Natural killer cell (primary cell): ENCODE measurements around the gene HTR7. TPM values are rescaled to one million over a fixed set of nuclear protein-coding genes. Genes with fewer than 3 reads are reported as not detected.

ENCODE experiments used
- ATAC-seq, 3 donors: fragments of 150-1000 bp in 2 of 3; fragments of 200-7000 bp in 1 of 3; cut with Tn5 transposase; 1 replicate in 1 of 3; 2 replicates in 2 of 3; pipeline ENCODE4 v1.10.0; 2021; ENCODE audit warnings: mild to moderate bottlenecking in 2 of 3, moderate library complexity in 2 of 3
- DNase-seq, 2 donors: peaks; one replicate each; pipeline versions ENCODE4 v3.0.0 to v3.0.0-alpha.2; 2013 to 2021; ENCODE audit warnings: mixed read lengths in 1 of 2
- H3K27ac ChIP-seq: one replicate; pipeline ENCODE4 v1.5.1; 2013; ENCODE audit warnings: mild to moderate bottlenecking, low read length
- H3K27me3 ChIP-seq: one replicate; pipeline ENCODE4 v1.6.1; 2013; ENCODE audit warnings: low read length; ENCODE audit not compliant: control insufficient read depth, insufficient read depth
- H3K36me3 ChIP-seq: one replicate; pipeline ENCODE4 v1.6.1; 2013; ENCODE audit warnings: low read length; ENCODE audit not compliant: control insufficient read depth, insufficient read depth
- H3K4me1 ChIP-seq: one replicate; pipeline ENCODE4 v1.6.1; 2013; ENCODE audit warnings: low read length; ENCODE audit not compliant: control insufficient read depth, insufficient read depth
- H3K4me3 ChIP-seq: one replicate; pipeline ENCODE4 v1.5.1; 2013; ENCODE audit warnings: low read length
- H3K9me3 ChIP-seq: one replicate; pipeline ENCODE4 v1.6.1; 2013; ENCODE audit warnings: low read length; ENCODE audit not compliant: control insufficient read depth, insufficient read depth
- H3K27ac Mint-ChIP-seq, 2 donors: one replicate each; pipeline ENCODE4 v1.8.0; 2022; ENCODE audit warnings: mild to moderate bottlenecking in 2 of 2, mixed read lengths in 2 of 2, moderate library complexity in 1 of 2
- H3K27me3 Mint-ChIP-seq, 2 donors: one replicate each; pipeline ENCODE4 v1.8.0; 2022; ENCODE audit warnings: low read depth in 2 of 2, mixed read lengths in 2 of 2
- H3K36me3 Mint-ChIP-seq: one replicate; pipeline ENCODE4 v1.8.0; 2022; ENCODE audit warnings: mixed read lengths
- H3K4me1 Mint-ChIP-seq, 2 donors: one replicate each; pipeline ENCODE4 v1.8.0; 2022; ENCODE audit warnings: mixed read lengths in 2 of 2
- H3K4me3 Mint-ChIP-seq: one replicate; pipeline ENCODE4 v1.8.0; 2022; ENCODE audit warnings: mild to moderate bottlenecking, moderate library complexity, mixed read lengths
- H3K9me3 Mint-ChIP-seq, 2 donors: one replicate each; pipeline ENCODE4 v1.8.0; 2022; ENCODE audit warnings: mixed read lengths in 2 of 2
- WGBS: methylation state at CpG from one replicate; pipeline ENCODE4 v1.1.7; 2013; ENCODE audit warnings: missing lambda C conversion rate; ENCODE audit not compliant: insufficient coverage; 5-methylcytosine and 5-hydroxymethylcytosine counted together
- intact Hi-C: fragments of 100-400 bp; cut with micrococcal nuclease; formaldehyde crosslinking; loops from one replicate; pipeline ENCODE4 v1.14.2; 2022
- total RNA-seq, 4 donors: library from RNA; stranded (reverse); fragments of 120-200 nt in 1 of 4; gene quantifications; one replicate each; pipeline versions ENCODE4 v1.2.3 to v1.2.4, GENCODE V29; 2013 to 2022
- TF ChIP-seq, protein P1 (sequence below): fragments of 200-600 bp; IDR thresholded peaks from one replicate; pipeline ENCODE4 v1.8.0; 2022; ENCODE audit warnings: antibody characterized with exemption

HTR7 gene
- total RNA-seq, 3 donors from 2014 or later (not counting 1 experiment from before 2014, with no cell fraction given): 0.11 to 0.20 TPM; not detected in 1

DNA sequence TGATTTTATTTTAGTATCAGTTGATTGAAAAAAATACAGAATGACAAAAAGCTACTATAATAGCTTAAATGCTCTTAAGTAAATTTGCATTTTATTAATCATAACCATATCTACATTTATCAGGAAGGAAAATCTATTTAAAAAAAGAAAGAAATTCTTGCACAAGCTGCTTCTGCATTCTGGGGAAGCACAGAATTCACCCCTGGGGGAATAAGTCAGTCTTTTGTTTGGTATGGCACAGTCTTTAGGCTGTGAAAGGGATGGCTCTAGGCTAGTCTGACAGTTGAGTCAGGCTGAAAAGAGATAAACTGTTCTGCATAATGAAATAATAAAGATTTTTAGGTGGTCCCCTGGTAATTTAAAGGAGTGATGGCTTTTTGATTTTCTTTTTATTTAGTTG is 37.9 kb downstream of the HTR7 start:
- H3K4me3 Mint-ChIP-seq: no peak overlapping the region
- H3K27me3 Mint-ChIP-seq: peaks cover 0 to 3% of the 10 kb centered on the region in 2 donors
- Histone ChIP-seq H3K4me1 (no peaks in the 10 kb centered on the region), H3K9me3 (no peaks in the 10 kb centered on the region), H3K27ac (no peak overlapping the region), H3K36me3 (no peaks in the 10 kb centered on the region), H3K4me3 (no peak overlapping the region), H3K27me3 (no peaks in the 10 kb centered on the region)
- intact Hi-C loops: no loop called here
- ATAC-seq (no peak), DNase-seq (no peak)
- no peak overlapping the region for H3K27ac Mint-ChIP-seq
- H3K36me3 Mint-ChIP-seq: no peaks in the 10 kb centered on the region
- peaks cover 3 to 8% of the 10 kb centered on the region in 2 donors for H3K9me3 Mint-ChIP-seq
- H3K4me1 Mint-ChIP-seq: no peaks in the 10 kb centered on the region
- TF ChIP-seq, protein P1, sequence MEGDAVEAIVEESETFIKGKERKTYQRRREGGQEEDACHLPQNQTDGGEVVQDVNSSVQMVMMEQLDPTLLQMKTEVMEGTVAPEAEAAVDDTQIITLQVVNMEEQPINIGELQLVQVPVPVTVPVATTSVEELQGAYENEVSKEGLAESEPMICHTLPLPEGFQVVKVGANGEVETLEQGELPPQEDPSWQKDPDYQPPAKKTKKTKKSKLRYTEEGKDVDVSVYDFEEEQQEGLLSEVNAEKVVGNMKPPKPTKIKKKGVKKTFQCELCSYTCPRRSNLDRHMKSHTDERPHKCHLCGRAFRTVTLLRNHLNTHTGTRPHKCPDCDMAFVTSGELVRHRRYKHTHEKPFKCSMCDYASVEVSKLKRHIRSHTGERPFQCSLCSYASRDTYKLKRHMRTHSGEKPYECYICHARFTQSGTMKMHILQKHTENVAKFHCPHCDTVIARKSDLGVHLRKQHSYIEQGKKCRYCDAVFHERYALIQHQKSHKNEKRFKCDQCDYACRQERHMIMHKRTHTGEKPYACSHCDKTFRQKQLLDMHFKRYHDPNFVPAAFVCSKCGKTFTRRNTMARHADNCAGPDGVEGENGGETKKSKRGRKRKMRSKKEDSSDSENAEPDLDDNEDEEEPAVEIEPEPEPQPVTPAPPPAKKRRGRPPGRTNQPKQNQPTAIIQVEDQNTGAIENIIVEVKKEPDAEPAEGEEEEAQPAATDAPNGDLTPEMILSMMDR: no peak

DNA sequence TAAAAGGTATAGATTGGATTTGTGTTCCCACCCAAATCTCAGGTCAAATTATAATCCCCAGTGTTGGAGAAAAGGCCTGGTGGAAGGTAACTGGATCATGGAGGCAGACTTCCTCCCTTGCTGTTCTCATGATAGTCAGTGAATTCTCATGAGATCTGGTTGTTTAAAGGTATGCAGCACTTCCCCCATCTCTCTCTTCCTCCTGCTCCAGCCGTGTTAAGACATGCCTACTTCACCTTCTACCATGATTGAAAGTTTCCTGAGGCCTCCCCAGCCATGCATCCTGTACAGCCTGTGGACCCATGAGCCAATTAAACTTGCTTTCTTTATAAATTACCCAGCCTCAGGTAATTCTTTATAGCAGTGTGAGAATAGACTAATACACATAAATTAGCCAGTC is 39.1 kb downstream of the HTR7 start:
- intact Hi-C loops: no loop called here
- 78% methylated on average over 1 of the region's 1 CpG for WGBS
- Mint-ChIP-seq H3K36me3 (no peaks in the 10 kb centered on the region), H3K9me3 (peaks cover 3 to 8% of the 10 kb centered on the region in 2 donors), H3K27ac (no peak overlapping the region), H3K4me3 (no peak overlapping the region), H3K27me3 (peaks cover 0 to 3% of the 10 kb centered on the region in 2 donors), H3K4me1 (no peaks in the 10 kb centered on the region)
- DNase-seq: no peak
- ATAC-seq: no peak
- no peaks in the 10 kb centered on the region for H3K4me1 ChIP-seq
- no peaks in the 10 kb centered on the region for H3K27me3 ChIP-seq
- H3K27ac ChIP-seq: no peak overlapping the region
- H3K9me3 ChIP-seq: no peaks in the 10 kb centered on the region
- TF ChIP-seq, protein P1: no peak
- H3K36me3 ChIP-seq: no peaks in the 10 kb centered on the region
- H3K4me3 ChIP-seq: no peak overlapping the region

DNA sequence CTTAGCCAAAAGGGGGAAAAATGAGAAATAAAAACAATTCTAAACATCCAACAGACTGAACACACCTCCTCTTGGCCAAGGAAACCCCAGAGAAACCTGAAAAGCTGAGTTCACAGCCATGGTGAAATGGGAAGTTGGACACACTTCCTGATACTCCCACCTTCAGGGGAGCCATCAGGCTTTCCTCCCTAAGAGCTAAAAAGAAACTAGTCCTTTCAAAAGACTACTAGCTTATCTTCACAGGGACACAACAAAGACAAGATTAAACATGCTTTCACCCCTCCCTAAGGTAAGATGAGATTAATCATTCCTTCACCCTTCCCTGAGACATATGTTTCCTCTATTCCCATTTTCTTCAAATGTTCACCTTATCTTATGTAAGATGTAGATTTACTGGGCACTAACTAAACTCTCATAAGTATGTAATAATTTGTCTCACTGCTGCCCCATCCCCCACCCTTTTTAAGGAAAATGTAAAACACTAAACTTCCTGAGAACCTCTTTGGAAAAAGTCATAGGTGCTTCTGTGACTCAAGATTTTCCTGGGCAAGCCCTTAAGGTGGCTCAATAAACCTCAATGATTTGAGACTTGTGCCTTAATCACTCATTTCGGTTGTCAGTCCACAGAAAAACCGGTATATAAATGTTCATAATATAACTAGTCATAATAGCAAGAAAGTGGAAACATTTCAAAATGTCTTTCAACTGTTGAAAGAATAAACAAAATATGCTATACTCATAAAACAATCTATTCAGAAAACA is 40.5 kb downstream of the HTR7 start:
- no peak for ATAC-seq

More for the DNA sequence above, 40.5 kb downstream of the HTR7 start:
- Histone ChIP-seq H3K36me3 (no peaks in the 10 kb centered on the region), H3K4me1 (no peaks in the 10 kb centered on the region), H3K27ac (no peak overlapping the region), H3K9me3 (no peaks in the 10 kb centered on the region), H3K4me3 (no peak overlapping the region), H3K27me3 (no peaks in the 10 kb centered on the region)
- peaks cover 1 to 6% of the 10 kb centered on the region in 2 donors for H3K9me3 Mint-ChIP-seq
- WGBS: no CpG with 5 or more reads among the region's 2 CpGs
- no peaks in the 10 kb centered on the region for H3K4me1 Mint-ChIP-seq
- H3K27ac Mint-ChIP-seq: no peak overlapping the region
- no peak for DNase-seq
- intact Hi-C loops: no loop called here
- H3K36me3 Mint-ChIP-seq: no peaks in the 10 kb centered on the region
- no peak overlapping the region for H3K4me3 Mint-ChIP-seq
- peaks cover 0 to 3% of the 10 kb centered on the region in 2 donors for H3K27me3 Mint-ChIP-seq
- TF ChIP-seq, protein P1: no peak
